GM06990 (cell line): Measurements from ENCODE around the gene APOBEC3A.

Source experiments
- DNase-seq: peaks from one replicate; pipeline ENCODE4 v3.0.0-alpha.2; 2011; ENCODE audit not compliant: insufficient read length; ENCODE audit errors: extremely low read depth
- H3K27me3 ChIP-seq: replicated peaks from 2 replicates; pipeline ENCODE4 v1.6.0; 2011; ENCODE audit warnings: low read length; ENCODE audit not compliant: control insufficient read depth, insufficient read depth
- H3K36me3 ChIP-seq: 2 replicates; pipeline ENCODE4 v1.5.1; 2011; ENCODE audit warnings: low read length; ENCODE audit not compliant: control insufficient read depth, insufficient read depth
- H3K4me3 ChIP-seq: replicated peaks from 2 replicates; pipeline ENCODE4 v1.5.1; 2011; ENCODE audit warnings: low read depth, mild to moderate bottlenecking, control low read depth, low read length
- CTCF ChIP-seq: IDR thresholded peaks from 2 replicates; pipeline ENCODE4 v1.5.1; 2011; ENCODE audit warnings: low read length, control low read depth, mild to moderate bottlenecking, inconsistent platforms; ENCODE audit not compliant: insufficient read depth, poor library complexity, severe bottlenecking

The APOBEC3A gene

DNA sequence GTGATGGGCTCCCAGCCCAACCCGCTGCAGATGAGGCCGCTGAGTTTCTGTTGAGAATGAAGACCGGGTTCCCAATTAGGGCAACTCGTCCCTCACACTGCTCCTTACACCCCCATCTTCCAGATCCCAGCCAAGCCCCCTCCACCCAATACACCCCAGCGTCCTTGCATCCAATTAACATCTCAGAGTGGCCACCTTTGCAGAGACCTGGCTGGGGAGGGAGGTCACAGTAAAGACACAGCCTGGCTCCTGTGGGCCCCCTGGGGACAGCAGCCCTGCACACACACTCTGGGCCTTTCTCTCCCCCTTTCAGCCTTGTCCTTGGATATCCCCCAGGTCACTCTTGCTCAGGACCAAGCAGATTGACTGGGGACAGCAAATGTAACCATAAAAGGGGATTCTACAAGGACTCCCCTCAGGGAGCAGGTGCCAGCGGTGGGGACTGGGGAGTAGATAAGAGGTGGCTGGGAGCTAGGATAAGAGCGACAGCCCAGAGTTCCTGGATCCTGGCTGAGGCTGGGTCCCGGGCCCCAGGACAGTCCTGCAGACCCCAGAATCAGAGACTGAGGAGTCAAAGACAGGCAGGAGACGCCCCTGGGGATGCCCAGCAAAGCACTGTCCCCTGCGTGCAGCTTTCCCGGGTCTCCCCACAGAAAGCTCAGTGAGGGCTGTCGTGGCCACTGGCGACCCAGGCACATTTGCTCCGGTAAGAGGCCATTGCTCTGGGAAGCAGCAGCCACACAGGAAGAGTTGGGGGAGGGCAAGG is 8.4 kb downstream of the APOBEC3A start:
- DNase-seq, result no peak
- peak; percentile 2 for TF ChIP-seq CTCF
- Histone ChIP-seq H3K4me3 (no peak overlapping the region), H3K36me3 (no peaks in the 10 kb centered on the region), H3K27me3 (no peaks in the 10 kb centered on the region)

- Histone ChIP-seq H3K36me3 (no peaks in the 10 kb centered on the region), H3K4me3 (no peak overlapping the region), H3K27me3 (no peaks in the 10 kb centered on the region)
- no peak for TF ChIP-seq CTCF
- DNase-seq, result no peak
Observed at GRCh38 chr22:38966380-38966702, 8.9 kb downstream of the APOBEC3A start.

- Histone ChIP-seq H3K4me3 (no peak overlapping the region), H3K36me3 (no peaks in the 10 kb centered on the region), H3K27me3 (no peaks in the 10 kb centered on the region)
- DNase-seq, result no peak
- no peak for TF ChIP-seq CTCF
Observed at GRCh38 chr22:38966942-38967341, 9.5 kb downstream of the APOBEC3A start.

GRCh38 chr22:38967451-38968450 is 10.3 kb downstream of the APOBEC3A start:
- H3K27me3 ChIP-seq, result no peaks in the 10 kb centered on the region
- no peak overlapping the region for H3K4me3 ChIP-seq
- no peak for DNase-seq
- TF ChIP-seq CTCF, result no peak
- no peaks in the 10 kb centered on the region for H3K36me3 ChIP-seq

- TF ChIP-seq CTCF, result no peak
- Histone ChIP-seq H3K36me3 (no peaks in the 10 kb centered on the region), H3K4me3 (no peak overlapping the region), H3K27me3 (no peaks in the 10 kb centered on the region)
- DNase-seq, result no peak
Observed at GRCh38 chr22:38968801-38969200, 11.4 kb downstream of the APOBEC3A start.
